Ishikawa (cell line): ENCODE data around the gene PLA2G1B.

Experiments used
- CEBPB ChIP-seq: IDR thresholded peaks from 2 replicates; pipeline ENCODE4 v1.6.1; 2012
- CREB1 ChIP-seq: IDR thresholded peaks from 2 replicates; pipeline ENCODE4 v1.6.1; 2012; ENCODE audit warnings: low read depth
- EGR1 ChIP-seq: IDR thresholded peaks from 2 replicates; pipeline ENCODE4 v1.6.1; 2012
- EP300 ChIP-seq: IDR thresholded peaks from 2 replicates; pipeline ENCODE4 v1.6.1; 2012; ENCODE audit warnings: borderline replicate concordance
- FOXM1 ChIP-seq: IDR thresholded peaks from 2 replicates; pipeline ENCODE4 v1.6.1; 2012; ENCODE audit warnings: low read depth, borderline replicate concordance
- NFIC ChIP-seq: IDR thresholded peaks from 2 replicates; pipeline ENCODE4 v1.6.1; 2012
- RAD21 ChIP-seq: IDR thresholded peaks from 2 replicates; pipeline ENCODE4 v1.6.1; 2012; ENCODE audit warnings: low read depth
- TAF1 ChIP-seq: IDR thresholded peaks from 2 replicates; pipeline ENCODE4 v1.6.1; 2012; ENCODE audit warnings: low read depth, mild to moderate bottlenecking
- TCF12 ChIP-seq: IDR thresholded peaks from 2 replicates; pipeline ENCODE4 v1.6.1; 2012; ENCODE audit warnings: low read depth
- TEAD4 ChIP-seq: IDR thresholded peaks from 2 replicates; pipeline ENCODE4 v1.6.1; 2012
- YY1 ChIP-seq: IDR thresholded peaks from 2 replicates; pipeline ENCODE4 v1.6.1; 2012; ENCODE audit warnings: low read depth
- ZBTB7A ChIP-seq: IDR thresholded peaks from 2 replicates; pipeline ENCODE4 v1.6.1; 2012; ENCODE audit warnings: low read depth
- TF ChIP-seq, protein P1 (sequence below): IDR thresholded peaks from 2 replicates; pipeline ENCODE4 v1.6.1; 2012
- TF ChIP-seq, protein P2 (sequence below): IDR thresholded peaks from 2 replicates; pipeline ENCODE4 v1.6.1; 2012
- TF ChIP-seq, protein P3 (sequence below): IDR thresholded peaks from 2 replicates; pipeline ENCODE4 v1.6.1; 2012; ENCODE audit warnings: low read depth, mild to moderate bottlenecking

The PLA2G1B gene

DNA sequence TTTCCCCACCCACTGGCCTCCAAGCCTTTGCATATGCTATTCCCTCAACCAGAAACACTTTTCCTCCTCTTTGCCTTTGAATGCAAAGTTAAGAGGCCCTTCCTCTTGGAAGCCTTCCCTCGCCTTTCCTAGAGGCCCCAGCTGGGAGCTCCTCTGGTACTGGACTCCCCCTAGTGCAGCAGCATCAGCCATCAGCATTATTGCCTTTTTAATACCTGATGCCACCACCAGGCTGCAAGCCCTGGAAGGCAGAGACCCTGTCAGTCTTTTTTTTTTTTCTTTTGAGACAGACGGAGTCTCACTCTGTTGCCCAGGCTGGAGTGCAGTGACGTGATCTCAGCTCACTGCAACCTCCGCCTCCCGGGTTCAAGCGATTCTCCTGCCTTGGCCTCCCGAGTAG, 19.1 kb upstream of the PLA2G1B start:
- no peak for TF ChIP-seq YY1
- TF ChIP-seq NFIC = no peak
- TF ChIP-seq FOXM1 = no peak
- no peak for TF ChIP-seq TAF1
- TF ChIP-seq, protein P1, sequence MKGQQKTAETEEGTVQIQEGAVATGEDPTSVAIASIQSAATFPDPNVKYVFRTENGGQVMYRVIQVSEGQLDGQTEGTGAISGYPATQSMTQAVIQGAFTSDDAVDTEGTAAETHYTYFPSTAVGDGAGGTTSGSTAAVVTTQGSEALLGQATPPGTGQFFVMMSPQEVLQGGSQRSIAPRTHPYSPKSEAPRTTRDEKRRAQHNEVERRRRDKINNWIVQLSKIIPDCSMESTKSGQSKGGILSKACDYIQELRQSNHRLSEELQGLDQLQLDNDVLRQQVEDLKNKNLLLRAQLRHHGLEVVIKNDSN = no peak
- no peak for TF ChIP-seq EGR1
- no peak for TF ChIP-seq TCF12
- no peak for TF ChIP-seq RAD21
- TF ChIP-seq TEAD4 = no peak
- TF ChIP-seq CEBPB = no peak

DNA sequence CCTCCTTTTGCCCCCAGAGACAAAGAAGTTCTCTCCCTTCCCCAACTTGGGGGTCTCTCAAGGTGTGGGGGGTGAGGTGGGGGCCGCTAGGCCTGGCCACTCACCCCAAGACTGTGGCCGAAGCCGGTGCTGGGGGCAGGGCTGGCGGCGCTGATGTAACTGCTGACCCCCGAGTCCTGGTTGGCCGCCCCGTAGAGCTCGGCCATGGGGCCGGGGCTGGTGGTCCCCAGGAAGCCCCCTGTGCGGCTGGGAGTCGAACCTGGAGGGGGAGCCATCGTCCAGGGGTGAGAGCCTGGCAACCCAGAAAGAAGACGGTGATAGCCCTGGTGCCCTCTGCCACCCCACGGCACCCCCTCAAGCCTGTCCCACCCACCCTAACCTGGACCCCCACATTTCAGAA, 18.5 kb upstream of the PLA2G1B start:
- TF ChIP-seq YY1 = no peak
- no peak for TF ChIP-seq FOXM1
- TF ChIP-seq, protein P2, sequence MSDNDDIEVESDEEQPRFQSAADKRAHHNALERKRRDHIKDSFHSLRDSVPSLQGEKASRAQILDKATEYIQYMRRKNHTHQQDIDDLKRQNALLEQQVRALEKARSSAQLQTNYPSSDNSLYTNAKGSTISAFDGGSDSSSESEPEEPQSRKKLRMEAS = no peak
- no peak for TF ChIP-seq TAF1
- TF ChIP-seq, protein P3, sequence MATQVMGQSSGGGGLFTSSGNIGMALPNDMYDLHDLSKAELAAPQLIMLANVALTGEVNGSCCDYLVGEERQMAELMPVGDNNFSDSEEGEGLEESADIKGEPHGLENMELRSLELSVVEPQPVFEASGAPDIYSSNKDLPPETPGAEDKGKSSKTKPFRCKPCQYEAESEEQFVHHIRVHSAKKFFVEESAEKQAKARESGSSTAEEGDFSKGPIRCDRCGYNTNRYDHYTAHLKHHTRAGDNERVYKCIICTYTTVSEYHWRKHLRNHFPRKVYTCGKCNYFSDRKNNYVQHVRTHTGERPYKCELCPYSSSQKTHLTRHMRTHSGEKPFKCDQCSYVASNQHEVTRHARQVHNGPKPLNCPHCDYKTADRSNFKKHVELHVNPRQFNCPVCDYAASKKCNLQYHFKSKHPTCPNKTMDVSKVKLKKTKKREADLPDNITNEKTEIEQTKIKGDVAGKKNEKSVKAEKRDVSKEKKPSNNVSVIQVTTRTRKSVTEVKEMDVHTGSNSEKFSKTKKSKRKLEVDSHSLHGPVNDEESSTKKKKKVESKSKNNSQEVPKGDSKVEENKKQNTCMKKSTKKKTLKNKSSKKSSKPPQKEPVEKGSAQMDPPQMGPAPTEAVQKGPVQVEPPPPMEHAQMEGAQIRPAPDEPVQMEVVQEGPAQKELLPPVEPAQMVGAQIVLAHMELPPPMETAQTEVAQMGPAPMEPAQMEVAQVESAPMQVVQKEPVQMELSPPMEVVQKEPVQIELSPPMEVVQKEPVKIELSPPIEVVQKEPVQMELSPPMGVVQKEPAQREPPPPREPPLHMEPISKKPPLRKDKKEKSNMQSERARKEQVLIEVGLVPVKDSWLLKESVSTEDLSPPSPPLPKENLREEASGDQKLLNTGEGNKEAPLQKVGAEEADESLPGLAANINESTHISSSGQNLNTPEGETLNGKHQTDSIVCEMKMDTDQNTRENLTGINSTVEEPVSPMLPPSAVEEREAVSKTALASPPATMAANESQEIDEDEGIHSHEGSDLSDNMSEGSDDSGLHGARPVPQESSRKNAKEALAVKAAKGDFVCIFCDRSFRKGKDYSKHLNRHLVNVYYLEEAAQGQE = no peak
- TF ChIP-seq CREB1 = no peak
- no peak for TF ChIP-seq NFIC
- TF ChIP-seq EGR1 = no peak
- no peak for TF ChIP-seq EP300
- no peak for TF ChIP-seq TCF12
- TF ChIP-seq ZBTB7A = no peak
- TF ChIP-seq TEAD4 = no peak
- TF ChIP-seq, protein P1 = no peak
- no peak for TF ChIP-seq CEBPB

DNA sequence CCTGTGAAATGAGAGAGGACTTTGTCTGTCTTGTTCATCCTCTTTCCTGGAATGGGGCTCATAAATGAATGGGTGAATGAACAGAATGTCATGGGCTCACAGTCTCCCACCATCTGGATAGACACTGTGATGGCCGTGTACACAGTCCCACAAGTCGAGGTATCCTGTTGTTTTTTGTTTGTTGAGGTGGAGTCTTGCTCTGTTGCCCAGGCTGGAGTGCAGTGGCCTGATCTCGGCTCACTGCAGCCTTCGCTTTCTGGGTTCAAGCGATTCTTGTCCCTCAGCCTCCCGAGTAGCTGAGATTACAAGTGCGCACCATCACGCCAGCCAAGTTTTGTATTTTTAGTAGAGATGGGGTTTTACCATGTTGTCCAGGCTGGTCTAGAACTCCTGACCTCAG, 16.1 kb upstream of the PLA2G1B start:
- TF ChIP-seq, protein P2 = no peak
- TF ChIP-seq TCF12 (no peak), EP300 (no peak), EGR1 (no peak), TAF1 (no peak), YY1 (no peak), TEAD4 (no peak), NFIC (no peak), CEBPB (no peak), RAD21 (no peak), FOXM1 (no peak), ZBTB7A (no peak), CREB1 (no peak)
- TF ChIP-seq, protein P3 = no peak
- TF ChIP-seq, protein P1 = no peak

DNA sequence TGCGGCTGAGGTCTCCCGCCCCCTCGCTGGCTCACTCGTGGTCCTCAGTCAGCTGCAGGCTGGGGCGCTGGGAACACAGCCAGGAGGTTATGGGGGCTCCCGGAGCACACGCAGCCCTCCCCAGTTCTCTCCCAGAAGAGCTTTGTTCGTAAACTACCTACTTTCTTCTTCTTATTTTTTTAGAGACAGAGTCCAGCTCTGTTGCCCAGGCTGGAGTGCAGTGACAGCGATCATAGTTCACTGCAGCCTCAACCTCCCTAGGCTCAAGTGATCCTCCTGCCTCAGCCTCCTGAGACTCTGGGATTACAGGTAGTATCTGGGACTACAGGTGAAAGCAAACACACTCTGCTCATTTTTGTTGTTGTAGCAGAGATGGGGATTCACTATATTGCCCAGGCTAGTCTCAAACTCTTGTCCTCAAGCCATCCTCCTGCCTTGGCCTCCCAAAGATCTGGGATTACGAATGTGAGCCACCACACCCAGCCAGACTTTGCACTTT, 15.5 kb upstream of the PLA2G1B start:
- no peak for TF ChIP-seq FOXM1
- no peak for TF ChIP-seq NFIC
- TF ChIP-seq YY1 = no peak
- no peak for TF ChIP-seq TAF1
- TF ChIP-seq, protein P2 = no peak
- no peak for TF ChIP-seq ZBTB7A
- no peak for TF ChIP-seq EGR1
- TF ChIP-seq CEBPB = no peak
- TF ChIP-seq TCF12 = no peak
- no peak for TF ChIP-seq CREB1
- TF ChIP-seq, protein P1 = no peak
- no peak for TF ChIP-seq EP300
- no peak for TF ChIP-seq TEAD4
- TF ChIP-seq, protein P3 = no peak
